ENCODE results near the gene ADGRG1.
"Not testable (repeated sequence)": the region's sequence is repeated elsewhere in the genome, so short reads cannot be mapped to it uniquely, and the experiment has no call there.

The ADGRG1 gene

DNA sequence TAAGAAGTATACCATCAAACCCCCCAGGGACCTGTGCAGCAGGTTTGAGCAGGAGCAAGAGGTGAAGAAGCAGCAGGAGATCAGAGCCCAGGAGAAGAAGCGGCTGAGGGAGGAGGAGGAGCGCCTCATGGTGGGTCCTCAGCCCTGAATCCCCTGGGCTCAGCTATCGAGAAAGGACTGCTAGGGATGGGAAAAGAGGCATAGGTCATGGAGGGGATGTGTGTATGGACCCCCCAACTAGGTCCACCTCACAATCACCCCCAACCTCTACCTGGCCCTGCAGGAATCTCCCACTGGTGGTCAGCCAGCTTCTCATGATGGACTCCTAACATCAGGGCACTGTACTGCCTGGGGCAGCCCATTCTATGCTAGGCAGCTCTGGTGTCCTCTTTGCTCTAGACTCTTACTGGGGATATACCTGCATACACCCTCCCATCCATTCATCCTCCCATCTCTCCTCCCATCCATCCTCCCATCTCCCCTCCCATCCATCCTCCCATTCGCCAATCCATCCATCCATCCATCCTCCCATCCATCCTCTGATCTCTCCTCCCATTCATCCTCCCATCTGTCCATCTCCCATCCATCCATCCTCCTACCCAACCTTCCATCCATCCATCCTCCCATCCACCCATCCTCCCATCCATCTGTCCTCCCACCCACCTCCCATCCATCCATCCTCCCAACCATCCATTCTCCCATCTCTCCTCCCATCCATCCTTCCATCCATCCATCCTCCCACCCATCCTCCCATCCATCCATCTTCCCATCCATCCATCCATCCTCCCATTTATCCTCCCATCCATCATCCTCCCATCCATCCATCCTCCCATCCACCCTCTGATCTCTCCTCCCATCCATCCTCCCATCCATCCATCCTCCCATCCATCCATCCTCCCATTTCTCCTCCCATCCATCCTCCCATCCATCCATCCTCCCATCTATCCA, 76.7 kb downstream of the ADGRG1 start:
- DNase-seq = no peak

DNA sequence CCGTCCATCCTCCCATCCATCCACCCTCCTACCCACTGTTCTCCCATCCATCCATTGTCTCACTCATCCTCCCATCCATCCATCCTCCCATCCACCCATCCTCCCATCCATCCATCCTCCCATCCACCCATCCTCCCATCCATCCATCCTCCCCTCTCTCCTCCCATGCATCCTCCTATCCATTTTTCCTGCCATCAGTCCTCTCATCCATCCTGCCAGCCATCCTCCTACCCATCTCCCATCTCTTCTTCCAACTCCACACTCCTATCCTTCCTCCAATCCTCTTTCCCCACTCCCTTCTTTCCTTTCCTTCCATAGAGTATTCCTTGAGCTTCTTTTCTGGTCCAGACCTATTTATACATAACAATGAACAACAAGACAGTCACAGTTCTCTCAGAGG, 78.3 kb downstream of the ADGRG1 start:
- DNase-seq = no peak

DNA sequence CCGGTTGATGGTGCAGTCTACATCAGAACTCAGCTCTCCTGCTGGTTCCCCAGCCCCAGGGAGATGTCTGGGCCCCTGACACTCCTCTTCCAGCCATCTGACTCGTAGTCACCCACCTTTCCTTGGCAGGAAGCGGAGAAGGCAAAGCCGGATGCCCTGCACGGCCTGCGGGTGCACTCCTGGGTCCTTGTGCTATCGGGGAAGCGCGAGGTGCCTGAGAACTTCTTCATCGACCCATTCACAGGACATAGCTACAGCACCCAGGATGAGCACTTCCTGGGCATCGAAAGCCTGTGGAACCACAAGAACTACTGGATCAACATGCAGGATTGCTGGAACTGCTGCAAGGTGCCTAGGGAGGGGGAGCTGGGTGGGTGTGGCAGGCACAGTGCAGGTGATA, 78.9 kb downstream of the ADGRG1 start:
- no peak for DNase-seq

DNA sequence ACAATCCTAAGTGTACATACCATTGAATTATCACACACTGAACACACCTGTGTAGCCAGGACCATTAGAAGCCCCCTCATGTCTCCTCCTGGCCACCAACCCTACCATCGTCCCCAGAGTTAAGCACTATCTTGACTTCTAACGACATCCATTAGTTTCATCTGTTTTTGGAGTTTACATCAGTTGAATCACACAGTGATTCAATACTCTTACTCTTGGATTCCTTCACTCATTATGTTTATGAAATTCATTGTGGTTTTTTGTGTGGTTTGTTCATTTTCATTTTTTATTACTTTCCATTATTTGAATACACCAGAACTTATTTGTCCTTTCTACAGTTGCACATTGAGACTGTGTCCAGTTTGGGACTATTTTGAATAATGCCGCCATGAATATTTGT, 79.7 kb downstream of the ADGRG1 start:
- DNase-seq = no peak

DNA sequence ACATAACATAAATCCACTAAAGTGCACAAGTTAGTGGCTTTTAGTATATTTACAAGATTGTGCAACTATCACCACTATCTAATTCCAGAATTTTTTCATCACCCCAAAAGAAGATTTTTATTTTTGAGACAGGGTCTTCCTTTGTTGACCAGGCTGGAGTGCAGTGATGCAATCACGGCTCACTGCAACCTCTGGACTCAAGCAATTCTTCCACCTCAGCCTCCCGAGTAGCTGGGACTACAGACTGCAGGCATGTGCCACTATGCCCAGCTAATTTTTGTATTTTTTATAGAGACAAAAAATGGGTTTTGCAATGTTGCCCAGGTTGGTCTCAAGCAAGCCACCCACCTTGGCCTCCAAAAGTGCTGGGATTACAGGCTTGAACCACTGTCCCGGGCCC, 81.2 kb downstream of the ADGRG1 start:
- no peak for DNase-seq

DNA sequence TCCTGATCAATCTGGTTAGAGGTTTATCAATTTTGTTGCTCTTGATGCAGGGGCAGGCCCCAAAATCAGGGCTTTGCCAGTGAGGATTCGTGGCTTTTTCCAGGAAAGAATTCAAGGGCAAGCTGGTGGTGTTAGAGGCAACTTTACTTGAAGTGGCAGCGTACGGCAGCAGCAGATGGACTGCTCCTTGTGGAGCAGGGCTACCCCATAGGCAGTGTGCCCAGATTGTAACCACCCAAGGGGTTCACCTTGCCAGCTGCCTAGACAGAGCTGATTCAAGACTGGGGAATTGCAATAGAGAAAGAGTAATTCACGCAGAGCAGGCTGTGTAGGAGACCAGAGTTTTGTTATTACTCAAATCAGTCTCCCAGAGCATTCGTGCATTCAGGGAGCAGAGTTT, 82.9 kb downstream of the ADGRG1 start:
- no peak for DNase-seq

DNA sequence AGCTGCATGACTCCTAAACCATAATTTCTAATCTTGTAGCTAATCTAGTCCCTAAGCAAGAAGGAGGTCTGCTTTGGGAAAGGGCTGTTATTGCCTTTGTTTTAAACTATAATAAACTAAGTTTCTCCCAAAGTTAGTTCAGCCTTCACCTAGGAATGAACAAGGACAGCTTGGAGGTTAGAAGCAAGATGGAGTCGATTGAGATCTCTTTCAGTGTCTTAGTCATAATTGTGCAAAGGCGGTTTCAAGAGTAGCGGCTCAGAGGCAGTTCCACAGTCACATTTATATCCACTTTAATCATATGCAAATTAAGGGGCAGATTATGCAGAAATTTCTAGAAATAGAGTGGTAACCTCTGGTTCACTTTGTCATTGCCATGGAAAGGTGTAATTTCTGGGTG, 83.6 kb downstream of the ADGRG1 start:
- DNase-seq = no peak

DNA sequence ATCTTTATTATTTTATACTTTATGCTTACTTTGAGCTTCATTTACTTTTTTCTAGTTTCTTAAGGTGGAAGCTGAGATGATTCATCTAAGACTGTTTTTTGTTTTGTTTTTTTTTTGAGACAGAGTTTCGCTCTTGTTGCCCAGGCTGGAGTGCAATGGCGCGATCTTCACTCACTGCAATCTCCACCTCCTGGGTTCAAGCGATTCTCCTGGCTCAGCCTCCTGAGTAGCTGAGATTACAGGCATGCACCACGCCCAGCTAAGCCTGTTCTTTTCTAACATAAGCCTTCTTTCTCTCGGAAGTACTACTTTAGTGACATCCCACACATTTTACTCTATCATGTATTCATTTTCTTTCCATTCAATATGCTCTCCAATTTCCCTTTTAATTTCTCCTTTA, 84.1 kb downstream of the ADGRG1 start:
- DNase-seq = not testable (repeated sequence)

DNA sequence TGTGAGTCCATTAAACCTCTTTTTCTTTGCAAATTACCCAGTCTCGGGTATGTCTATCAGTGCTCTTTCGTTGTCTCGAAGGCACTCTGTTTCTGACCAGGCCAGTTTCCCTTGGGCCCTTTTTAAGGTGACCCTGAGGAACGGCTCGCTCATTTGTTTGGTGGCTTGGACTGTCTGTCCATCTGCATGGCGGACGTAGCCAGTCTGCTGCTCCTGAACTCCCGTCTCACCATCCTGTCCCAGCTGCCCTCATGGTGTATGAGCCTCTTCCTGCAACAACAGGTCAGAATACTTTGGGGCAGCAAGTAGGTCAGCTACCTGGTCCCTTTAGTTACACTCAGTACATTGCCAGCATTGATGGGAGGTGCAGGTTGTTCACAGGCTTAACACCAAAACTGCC, 85.2 kb downstream of the ADGRG1 start:
- no peak for DNase-seq

DNA sequence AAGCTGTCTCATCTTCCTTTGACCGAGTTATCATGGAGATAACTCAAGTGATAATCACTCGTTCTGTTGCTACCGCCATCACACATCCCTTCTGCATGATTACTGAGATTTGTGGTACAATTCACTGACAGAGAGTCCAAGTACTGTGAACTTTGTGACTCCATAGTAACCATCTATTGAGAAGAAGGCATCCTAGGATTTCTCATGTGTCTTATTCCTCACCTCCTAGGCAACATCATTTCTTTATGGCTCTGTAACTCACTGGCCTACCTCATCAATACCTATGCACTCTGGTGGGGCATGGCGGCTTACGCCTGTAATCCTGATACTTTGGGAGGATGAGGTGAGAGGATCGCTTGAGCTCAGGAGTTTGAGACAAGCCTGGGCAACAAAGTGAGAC, 85.6 kb downstream of the ADGRG1 start:
- no peak for DNase-seq
